Right lung (tissue), 5 donors: ENCODE results near the gene EIF5AL1. TPM values are rescaled to one million over a fixed set of nuclear protein-coding genes. Genes with fewer than 3 reads are reported as not detected.
"Not testable (repeated sequence)": the region's sequence is repeated elsewhere in the genome, so short reads cannot be mapped to it uniquely, and the experiment has no call there.

Experiments used
- DNase-seq, 2 donors: peaks; one replicate each; pipeline ENCODE4 v3.0.0-alpha.2; 2013
- polyA plus RNA-seq, 5 donors: library from polyadenylated mRNA; unstranded; fragments of 120-200 nt; gene quantifications; one replicate each; pipeline versions ENCODE4 v1.2.1 to v1.2.3, GENCODE V29; 2013; ENCODE audit warnings: inconsistent platforms in 1 of 5, low replicate concordance in 1 of 5; ENCODE audit not compliant: insufficient read length in 5 of 5, insufficient read depth in 1 of 5

Gene EIF5AL1
- polyA plus RNA-seq, 5 donors, result 0.08 to 3.4 (median 1.3) TPM

GRCh38 chr10:79507440-79508167, 4.7 kb upstream of the EIF5AL1 start:
- DNase-seq, result no peak

GRCh38 chr10:79508245-79508644, 4.1 kb upstream of the EIF5AL1 start:
- DNase-seq, result not testable (repeated sequence)

DNA sequence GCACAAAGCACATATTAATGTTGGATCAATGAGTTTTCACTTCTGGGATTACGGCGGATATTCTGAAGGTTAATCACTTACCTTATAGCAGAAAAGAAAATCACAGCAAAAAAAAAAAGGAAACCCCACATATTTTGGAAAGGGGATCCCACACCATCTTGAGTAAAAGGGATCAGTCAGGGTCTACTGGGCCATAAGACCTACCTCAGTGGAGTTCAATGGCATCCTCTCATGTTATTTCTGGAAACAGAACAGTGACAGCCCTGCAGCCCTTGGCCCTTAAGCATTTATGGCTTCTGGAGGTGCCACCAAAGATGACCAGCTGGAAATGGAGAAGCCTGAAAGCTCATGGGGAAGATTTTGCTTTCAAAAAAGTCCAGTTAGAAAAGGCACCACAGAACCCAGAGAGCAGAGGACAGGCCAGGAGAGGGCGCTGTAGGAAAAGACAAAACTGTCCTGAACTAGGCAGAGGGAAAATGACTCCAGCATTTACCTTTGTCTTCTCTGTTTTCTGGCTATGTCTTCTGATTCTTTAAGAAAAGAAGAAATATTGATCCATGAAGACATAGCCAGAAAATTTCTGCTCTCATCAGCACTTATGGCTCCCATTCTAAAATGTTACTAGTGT, 2.9 kb upstream of the EIF5AL1 start:
- not testable (repeated sequence) for DNase-seq

- not testable (repeated sequence) for DNase-seq
These were observed 2.3 kb upstream of the EIF5AL1 start for GRCh38 chr10:79509934-79510508.

GRCh38 chr10:79516532-79517205, 4.3 kb downstream of the EIF5AL1 start:
- not testable (repeated sequence) for DNase-seq

GRCh38 chr10:79517567-79517966, 5.2 kb downstream of the EIF5AL1 start:
- DNase-seq, result not testable (repeated sequence)

GRCh38 chr10:79521751-79522150, 9.4 kb downstream of the EIF5AL1 start:
- DNase-seq, result not testable (repeated sequence)

DNA sequence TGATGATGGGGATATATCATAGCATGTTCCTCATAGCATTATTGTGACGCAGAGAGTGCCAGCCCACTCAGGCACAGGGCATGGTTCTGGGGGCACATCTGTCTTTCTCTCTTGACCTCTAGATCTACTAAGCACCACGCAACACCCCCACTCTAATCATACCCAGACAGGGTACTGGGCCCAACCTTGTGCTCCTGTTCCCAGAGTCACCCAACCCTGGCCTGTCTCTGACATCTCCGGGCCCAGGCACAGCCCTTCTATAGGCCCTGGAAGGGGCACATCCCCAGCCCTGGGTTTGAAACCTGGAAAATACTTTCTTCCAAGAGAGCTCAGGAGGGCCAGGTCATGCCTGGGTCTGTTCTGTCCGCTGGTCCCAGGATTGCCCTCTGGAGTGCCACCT, 10.1 kb downstream of the EIF5AL1 start:
- DNase-seq, result not testable (repeated sequence)

DNA sequence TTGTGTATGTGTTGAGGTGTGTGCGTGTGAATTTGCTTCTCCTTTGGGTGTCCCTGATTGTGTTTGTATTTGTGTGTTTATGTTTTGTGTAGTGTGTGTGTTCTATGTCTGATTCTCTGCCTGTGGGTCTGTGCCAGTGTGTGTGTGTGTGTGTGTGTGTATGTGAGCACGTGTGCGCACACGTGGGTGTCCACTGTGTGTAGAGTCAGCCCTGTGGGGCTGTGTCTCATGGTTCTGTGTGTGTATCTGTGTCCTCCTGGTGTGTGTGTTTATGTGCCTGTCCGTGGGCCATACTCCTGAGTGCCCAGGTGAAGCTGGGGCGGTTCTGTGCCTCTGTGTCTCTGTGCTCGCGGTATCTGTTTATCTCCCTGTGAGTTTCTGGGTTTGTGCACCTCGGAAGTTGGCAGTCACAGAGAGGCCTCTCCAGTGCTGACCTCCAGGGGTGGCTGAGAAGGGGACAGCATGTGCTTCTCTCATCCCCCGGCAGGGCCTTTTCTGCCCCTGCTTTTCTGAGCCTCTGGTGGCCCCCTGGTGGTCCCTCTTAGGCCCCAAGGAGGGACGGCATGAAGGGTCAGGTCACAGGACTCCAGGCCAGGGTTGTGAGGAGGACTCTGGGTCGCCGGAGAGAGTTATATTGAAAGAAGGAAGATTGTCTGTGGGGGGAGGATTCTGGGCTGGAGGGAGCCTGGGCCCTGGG, 11.0 kb downstream of the EIF5AL1 start:
- DNase-seq, result not testable (repeated sequence)

DNA sequence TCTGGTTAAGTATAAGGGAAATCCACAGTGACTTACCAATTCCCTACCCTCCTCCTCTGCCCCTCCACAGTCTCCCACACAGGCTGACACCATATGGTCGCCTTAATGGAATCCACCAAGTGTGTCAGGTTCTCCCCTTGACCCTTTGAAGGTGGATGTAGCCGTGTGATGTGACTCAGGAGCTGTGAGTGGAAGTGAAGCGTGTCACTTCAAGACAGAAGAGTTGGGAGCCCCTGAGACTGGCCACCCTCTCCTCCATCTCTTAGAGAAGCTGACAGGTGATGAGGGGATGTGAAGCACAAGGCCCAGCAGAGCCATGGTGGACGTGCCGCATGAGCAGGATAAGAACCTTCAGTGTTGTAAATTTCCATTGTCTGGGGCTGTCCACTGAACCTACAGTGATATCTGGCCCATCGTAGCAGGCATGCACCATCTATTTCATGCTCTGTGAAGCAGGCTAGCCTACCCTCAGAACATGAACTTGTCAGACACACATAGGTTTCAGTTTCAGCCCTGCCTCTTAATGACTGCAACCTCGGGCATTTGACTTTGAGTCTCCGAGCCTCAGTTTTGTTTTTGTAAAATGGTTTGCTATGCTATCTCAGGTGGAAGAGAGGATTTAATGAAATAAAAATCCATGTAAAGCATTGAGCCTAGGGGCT, 12.8 kb downstream of the EIF5AL1 start:
- DNase-seq, result not testable (repeated sequence)

- not testable (repeated sequence) for DNase-seq
These were observed 15.9 kb downstream of the EIF5AL1 start for GRCh38 chr10:79528261-79528660.

GRCh38 chr10:79533142-79533902, 21.0 kb downstream of the EIF5AL1 start:
- not testable (repeated sequence) for DNase-seq

GRCh38 chr10:79533903-79534175, 21.5 kb downstream of the EIF5AL1 start:
- not testable (repeated sequence) for DNase-seq

DNA sequence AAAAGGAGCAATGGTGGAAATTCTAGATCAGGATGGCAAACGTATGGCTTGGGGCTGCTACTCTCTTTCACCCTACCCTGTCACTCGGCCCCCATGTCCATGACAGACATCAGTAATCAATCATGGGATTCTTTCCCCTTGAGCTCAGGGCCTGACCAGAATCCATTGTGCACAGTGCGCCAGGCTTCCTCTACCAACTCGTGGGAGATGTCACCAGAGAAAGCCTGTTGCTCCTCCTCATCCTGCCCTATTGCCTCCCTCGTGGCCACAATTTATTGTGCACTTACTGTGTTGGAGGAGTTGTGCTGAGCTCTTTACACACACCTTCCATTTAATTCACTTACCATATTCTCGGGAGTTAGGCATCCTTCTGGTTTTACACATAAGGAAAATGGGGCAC, 26.0 kb downstream of the EIF5AL1 start:
- not testable (repeated sequence) for DNase-seq

DNA sequence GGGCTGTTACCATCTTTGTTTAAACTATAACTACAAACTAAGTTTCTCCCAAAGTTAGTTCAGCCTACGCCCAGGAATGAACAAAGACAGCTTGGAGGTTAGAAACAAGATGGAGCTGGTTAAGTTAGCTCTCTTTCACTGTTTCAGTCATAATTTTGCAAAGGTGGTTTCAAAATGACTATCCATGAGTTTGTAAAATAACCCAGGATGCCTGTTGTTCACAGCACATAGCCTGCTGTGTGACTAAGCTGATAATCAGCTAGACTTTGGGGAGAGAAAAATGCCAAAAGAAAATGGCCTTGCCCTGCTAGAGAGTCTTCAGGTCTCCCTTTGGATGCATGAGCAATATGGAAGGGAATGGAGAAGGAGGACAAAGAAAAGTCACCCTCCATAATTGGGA, 28.6 kb downstream of the EIF5AL1 start:
- DNase-seq, result not testable (repeated sequence)

- no peak for DNase-seq
These were observed 30.3 kb downstream of the EIF5AL1 start for GRCh38 chr10:79542626-79543025.

DNA sequence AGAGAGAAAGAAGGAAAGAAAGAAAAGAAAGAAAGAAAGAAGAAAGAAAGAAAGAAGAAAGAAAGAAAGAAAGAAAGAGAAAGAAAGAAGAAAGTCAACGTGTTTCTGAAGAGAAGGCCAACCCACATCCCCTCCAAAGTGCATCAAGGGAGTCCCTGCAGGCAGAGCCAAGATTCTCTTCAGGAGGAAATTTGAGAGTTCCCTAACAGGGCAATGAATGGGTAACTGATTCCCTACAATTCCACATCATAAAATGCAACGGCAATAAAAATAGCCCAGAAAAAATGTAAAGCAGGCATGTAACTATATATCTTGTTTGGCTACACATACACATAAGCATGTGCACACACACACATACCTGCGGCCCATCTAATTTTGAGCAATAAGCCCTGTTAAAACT, 32.1 kb downstream of the EIF5AL1 start:
- not testable (repeated sequence) for DNase-seq

DNA sequence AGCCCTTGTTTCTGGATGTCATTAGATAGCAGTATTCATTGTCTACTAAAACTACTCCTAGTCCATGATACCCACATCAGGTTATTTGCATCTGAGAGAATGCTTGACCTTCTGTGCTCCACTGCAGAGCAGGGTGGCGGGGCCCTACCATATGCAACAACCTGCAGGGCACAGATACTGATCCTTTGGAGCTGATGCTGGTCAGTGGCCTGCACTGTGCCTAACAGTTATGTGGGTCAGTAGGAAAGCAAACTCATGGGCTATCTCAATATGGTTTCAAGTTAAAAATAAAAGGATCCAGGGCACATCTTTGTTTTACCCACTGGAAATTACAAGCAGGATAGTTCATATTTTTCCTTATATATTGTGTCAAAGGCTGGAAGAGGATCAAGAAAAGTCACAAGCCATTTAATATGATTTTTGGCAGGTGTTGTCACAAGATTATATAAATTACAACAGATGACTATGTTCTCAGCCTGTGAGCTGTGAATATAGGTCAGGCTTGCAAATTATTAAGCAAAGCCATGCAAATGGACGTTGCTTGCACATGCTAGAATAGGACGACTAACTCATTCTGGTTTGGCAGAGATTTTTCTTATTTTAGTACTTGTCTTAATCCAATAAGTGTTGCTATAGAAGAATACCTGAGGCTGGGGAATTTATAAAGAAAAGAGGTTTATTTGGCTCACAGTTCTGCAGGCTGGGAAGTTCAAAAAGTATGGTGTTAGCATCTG, 32.8 kb downstream of the EIF5AL1 start:
- not testable (repeated sequence) for DNase-seq

DNA sequence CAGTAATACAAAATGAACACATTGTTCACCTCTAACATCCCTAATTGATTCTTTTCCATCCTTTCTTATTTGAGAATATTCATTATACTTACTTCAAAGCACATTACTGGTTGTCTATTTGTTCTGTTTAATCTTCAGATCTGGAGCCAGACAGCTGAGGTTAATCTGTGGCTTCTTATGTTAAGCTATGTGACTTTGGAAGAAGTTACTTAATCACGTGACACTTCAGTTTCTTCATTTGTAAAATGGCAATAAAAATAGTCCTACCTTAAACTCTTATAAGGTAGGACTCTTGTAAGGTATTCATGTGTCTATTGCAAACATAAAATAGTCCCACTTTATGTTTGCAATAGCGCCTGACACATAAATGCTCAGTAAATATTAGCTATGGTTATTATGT, 34.8 kb downstream of the EIF5AL1 start:
- DNase-seq, result not testable (repeated sequence)

GRCh38 chr10:79547973-79548372, 35.6 kb downstream of the EIF5AL1 start:
- DNase-seq, result no peak
